Neural cell (in vitro differentiated cells): ENCODE measurements around the gene TRABD2B. TPM values are rescaled to one million over a fixed set of nuclear protein-coding genes. Genes with fewer than 3 reads are reported as not detected.

Experiments used
- H2AFZ ChIP-seq: fragments of 200-600, 300-800 bp; sonication (generic), shearing (Covaris generic); 2 replicates; pipeline ENCODE4 v1.6.0; 2014; ENCODE audit warnings: low read depth, mild to moderate bottlenecking, antibody characterized with exemption, low read length, moderate library complexity
- H3F3A ChIP-seq: fragments of 200-600 bp; shearing (Covaris generic); 2 replicates; pipeline ENCODE4 v1.6.1; 2016; ENCODE audit warnings: mild to moderate bottlenecking, moderate library complexity, mixed read lengths, antibody characterized with exemption, low read length; ENCODE audit not compliant: insufficient read depth, poor library complexity, severe bottlenecking
- H3K27ac ChIP-seq: fragments of 200-600, 300-800 bp; sonication (generic), shearing (Covaris generic); 2 replicates; pipeline ENCODE4 v1.5.1; 2014; ENCODE audit warnings: mild to moderate bottlenecking, low read length, moderate library complexity
- H3K27me3 ChIP-seq: fragments of 300-800, 200-600 bp; sonication (generic), shearing (Covaris generic); 2 replicates; pipeline ENCODE4 v1.6.0; 2014; ENCODE audit warnings: mild to moderate bottlenecking, low read depth, low read length, moderate library complexity; ENCODE audit not compliant: insufficient read depth
- H3K36me3 ChIP-seq: fragments of 300-800, 200-600 bp; sonication (generic), shearing (Covaris generic); 2 replicates; pipeline ENCODE4 v1.5.1; 2014; ENCODE audit warnings: mild to moderate bottlenecking, antibody characterized with exemption, low read length, moderate library complexity; ENCODE audit not compliant: insufficient read depth
- H3K4me2 ChIP-seq: fragments of 300-800, 200-600 bp; sonication (generic), shearing (Covaris generic); 2 replicates; pipeline ENCODE4 v1.6.0; 2014; ENCODE audit warnings: mild to moderate bottlenecking, low read length
- H3K4me3 ChIP-seq: fragments of 300-800, 200-600 bp; sonication (generic), shearing (Covaris generic); 2 replicates; pipeline ENCODE4 v1.5.1; 2014; ENCODE audit warnings: mild to moderate bottlenecking, low read length, moderate library complexity
- H3K79me2 ChIP-seq: fragments of 200-600 bp; shearing (Covaris generic); replicated peaks from 2 replicates; pipeline ENCODE4 v1.6.0; 2014; ENCODE audit warnings: mild to moderate bottlenecking, low read length, moderate library complexity; ENCODE audit not compliant: insufficient read depth
- H3K9ac ChIP-seq: fragments of 300-800, 200-600 bp; sonication (generic), shearing (Covaris generic); 2 replicates; pipeline ENCODE4 v1.6.1; 2016; ENCODE audit warnings: mild to moderate bottlenecking, low read length, mixed read lengths
- H3K9me2 ChIP-seq: fragments of 200-600 bp; shearing (Covaris generic); 2 replicates; pipeline ENCODE4 v1.6.1; 2016; ENCODE audit warnings: mild to moderate bottlenecking, low read length, mixed read lengths; ENCODE audit not compliant: insufficient read depth
- H3K9me3 ChIP-seq: fragments of 200-600, 300-800 bp; sonication (generic), shearing (Covaris generic); 2 replicates; pipeline ENCODE4 v1.6.1; 2016; ENCODE audit warnings: mild to moderate bottlenecking, mixed run types, low read length, moderate library complexity, mixed read lengths
- H4K20me1 ChIP-seq: fragments of 200-600 bp; shearing (Covaris generic); 2 replicates; pipeline ENCODE4 v1.6.1; 2016; ENCODE audit warnings: mild to moderate bottlenecking, mixed run types; ENCODE audit not compliant: insufficient read depth
- CTCF ChIP-seq: fragments of 450-650 bp; IDR thresholded peaks from 2 replicates; pipeline ENCODE4 v1.5.1; 2014; ENCODE audit warnings: antibody characterized with exemption, mild to moderate bottlenecking, moderate library complexity; ENCODE audit not compliant: poor library complexity, severe bottlenecking
- EP300 ChIP-seq: fragments of 450-650 bp; conservative IDR thresholded peaks from 2 replicates; pipeline ENCODE4 v1.6.1; 2014; ENCODE audit warnings: antibody characterized with exemption, mild to moderate bottlenecking, moderate library complexity; ENCODE audit not compliant: poor library complexity, severe bottlenecking
- EZH2 ChIP-seq: fragments of 200-600, 300-800 bp; shearing (Covaris generic), sonication (generic); IDR thresholded peaks from 2 replicates; pipeline ENCODE4 v1.6.1; 2014; ENCODE audit warnings: antibody characterized with exemption, low read length, borderline replicate concordance, mild to moderate bottlenecking; ENCODE audit not compliant: insufficient read depth, poor library complexity, severe bottlenecking
- MXI1 ChIP-seq: fragments of 450-650 bp; conservative IDR thresholded peaks from 2 replicates; pipeline ENCODE4 v1.6.1; 2014; ENCODE audit warnings: antibody characterized with exemption, mild to moderate bottlenecking; ENCODE audit not compliant: poor library complexity, severe bottlenecking
- POLR2AphosphoS5 ChIP-seq: IDR thresholded peaks from 2 replicates; pipeline ENCODE4 v1.6.1; 2012
- RAD21 ChIP-seq: fragments of 450-650 bp; conservative IDR thresholded peaks from 2 replicates; pipeline ENCODE4 v1.6.1; 2014; ENCODE audit warnings: antibody characterized with exemption, mild to moderate bottlenecking, moderate library complexity
- SMC3 ChIP-seq: fragments of 450-650 bp; conservative IDR thresholded peaks from 2 replicates; pipeline ENCODE4 v1.6.1; 2014; ENCODE audit warnings: antibody characterized with exemption, mild to moderate bottlenecking, moderate library complexity; ENCODE audit not compliant: poor library complexity
- TAF1 ChIP-seq: IDR thresholded peaks from 2 replicates; pipeline ENCODE4 v1.6.1; 2012; ENCODE audit warnings: low read depth
- polyA plus RNA-seq: library from polyadenylated mRNA; depleted of rRNA; stranded (reverse); fragments of >200 nt; gene quantifications from 2 replicates; pipeline ENCODE4 v1.2.3, GENCODE V29; 2014
- TF ChIP-seq, protein P1 (sequence below): IDR thresholded peaks from 2 replicates; pipeline ENCODE4 v1.6.1; 2012; ENCODE audit warnings: borderline replicate concordance

The TRABD2B gene
- polyA plus RNA-seq, 1 donor from 2014 or later = 0.02 TPM

DNA sequence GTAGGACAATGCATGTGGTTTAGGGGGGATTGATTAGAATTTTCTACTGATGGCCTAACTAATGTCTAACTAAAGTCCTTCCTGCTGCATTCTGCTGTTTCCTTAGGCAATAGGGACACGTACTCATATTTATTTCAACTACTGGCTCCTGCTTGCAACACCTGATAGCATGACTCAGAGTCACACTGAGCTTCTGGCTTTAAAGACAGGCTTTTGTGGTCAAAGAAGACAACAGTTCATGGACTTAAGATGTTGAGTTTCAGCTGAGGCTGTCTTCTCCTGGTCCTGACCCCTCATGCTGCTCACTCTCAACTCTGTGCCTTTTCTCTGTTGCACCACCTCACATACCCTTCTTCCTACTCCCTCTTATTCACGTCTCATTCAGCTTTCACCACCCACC, 29.1 kb upstream of the TRABD2B start:
- H3K27ac ChIP-seq = no peak overlapping the region
- H3K9me2 ChIP-seq = no peaks in the 10 kb centered on the region
- no peaks in the 10 kb centered on the region for H3F3A ChIP-seq
- no peaks in the 10 kb centered on the region for H3K9me3 ChIP-seq
- H3K4me3 ChIP-seq = no peak overlapping the region
- no peaks in the 10 kb centered on the region for H3K36me3 ChIP-seq
- no peak overlapping the region for H3K9ac ChIP-seq
- H3K4me2 ChIP-seq = no peak overlapping the region
- no peaks in the 10 kb centered on the region for H3K27me3 ChIP-seq
- no peak for TF ChIP-seq EP300
- TF ChIP-seq, protein P1, sequence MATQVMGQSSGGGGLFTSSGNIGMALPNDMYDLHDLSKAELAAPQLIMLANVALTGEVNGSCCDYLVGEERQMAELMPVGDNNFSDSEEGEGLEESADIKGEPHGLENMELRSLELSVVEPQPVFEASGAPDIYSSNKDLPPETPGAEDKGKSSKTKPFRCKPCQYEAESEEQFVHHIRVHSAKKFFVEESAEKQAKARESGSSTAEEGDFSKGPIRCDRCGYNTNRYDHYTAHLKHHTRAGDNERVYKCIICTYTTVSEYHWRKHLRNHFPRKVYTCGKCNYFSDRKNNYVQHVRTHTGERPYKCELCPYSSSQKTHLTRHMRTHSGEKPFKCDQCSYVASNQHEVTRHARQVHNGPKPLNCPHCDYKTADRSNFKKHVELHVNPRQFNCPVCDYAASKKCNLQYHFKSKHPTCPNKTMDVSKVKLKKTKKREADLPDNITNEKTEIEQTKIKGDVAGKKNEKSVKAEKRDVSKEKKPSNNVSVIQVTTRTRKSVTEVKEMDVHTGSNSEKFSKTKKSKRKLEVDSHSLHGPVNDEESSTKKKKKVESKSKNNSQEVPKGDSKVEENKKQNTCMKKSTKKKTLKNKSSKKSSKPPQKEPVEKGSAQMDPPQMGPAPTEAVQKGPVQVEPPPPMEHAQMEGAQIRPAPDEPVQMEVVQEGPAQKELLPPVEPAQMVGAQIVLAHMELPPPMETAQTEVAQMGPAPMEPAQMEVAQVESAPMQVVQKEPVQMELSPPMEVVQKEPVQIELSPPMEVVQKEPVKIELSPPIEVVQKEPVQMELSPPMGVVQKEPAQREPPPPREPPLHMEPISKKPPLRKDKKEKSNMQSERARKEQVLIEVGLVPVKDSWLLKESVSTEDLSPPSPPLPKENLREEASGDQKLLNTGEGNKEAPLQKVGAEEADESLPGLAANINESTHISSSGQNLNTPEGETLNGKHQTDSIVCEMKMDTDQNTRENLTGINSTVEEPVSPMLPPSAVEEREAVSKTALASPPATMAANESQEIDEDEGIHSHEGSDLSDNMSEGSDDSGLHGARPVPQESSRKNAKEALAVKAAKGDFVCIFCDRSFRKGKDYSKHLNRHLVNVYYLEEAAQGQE = no peak
- TF ChIP-seq CTCF = no peak
- no peak for TF ChIP-seq MXI1
- no peak for TF ChIP-seq RAD21
- no peak for TF ChIP-seq TAF1
- TF ChIP-seq EZH2 = no peak
- no peak for TF ChIP-seq POLR2AphosphoS5
- H4K20me1 ChIP-seq = no peaks in the 10 kb centered on the region
- no peak overlapping the region for H2AFZ ChIP-seq
- H3K79me2 ChIP-seq = no peaks in the 10 kb centered on the region

DNA sequence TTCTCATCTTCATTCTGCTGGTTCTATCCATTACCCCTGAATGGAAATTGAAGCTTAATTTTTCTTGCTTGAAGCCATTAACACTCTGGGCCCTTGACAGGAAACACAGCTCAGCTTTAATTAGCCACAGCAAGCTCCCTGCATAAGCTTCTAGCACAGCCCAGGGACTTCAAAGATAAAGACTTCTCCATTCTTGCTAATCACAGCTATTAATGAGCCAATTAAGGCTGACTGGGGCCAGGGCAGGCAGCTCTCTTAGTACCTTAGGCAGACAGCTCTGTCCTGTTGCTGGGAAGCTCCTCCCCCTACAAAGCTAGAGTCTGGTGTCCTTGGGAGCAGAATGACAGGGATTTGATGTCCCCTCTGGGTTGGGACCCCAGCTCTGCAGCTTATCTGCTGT, 27.9 kb upstream of the TRABD2B start:
- Histone ChIP-seq H2AFZ (no peak overlapping the region), H3K9me3 (no peaks in the 10 kb centered on the region), H3K9me2 (no peaks in the 10 kb centered on the region), H3K27me3 (no peaks in the 10 kb centered on the region), H3K79me2 (no peaks in the 10 kb centered on the region), H4K20me1 (no peaks in the 10 kb centered on the region), H3K36me3 (no peaks in the 10 kb centered on the region), H3K9ac (no peak overlapping the region), H3F3A (no peaks in the 10 kb centered on the region), H3K4me2 (no peak overlapping the region), H3K27ac (no peak overlapping the region), H3K4me3 (no peak overlapping the region)
- no peak for TF ChIP-seq TAF1
- no peak for TF ChIP-seq EZH2
- TF ChIP-seq EP300 = no peak
- no peak for TF ChIP-seq MXI1
- no peak for TF ChIP-seq POLR2AphosphoS5
- TF ChIP-seq, protein P1 = no peak
- no peak for TF ChIP-seq SMC3
- no peak for TF ChIP-seq RAD21
- no peak for TF ChIP-seq CTCF
